HFF-Myc (cell line): ENCODE data around the gene LCNL1.

Experiments used
- DNase-seq: peaks from one replicate; pipeline ENCODE4 v3.0.0-alpha.2; 2011; ENCODE audit warnings: low read depth; ENCODE audit errors: extremely low read depth
- H3K4me3 ChIP-seq: replicated peaks from 2 replicates; pipeline ENCODE4 v1.5.1; 2011; ENCODE audit warnings: low read depth, mild to moderate bottlenecking, control low read depth, low read length
- TF ChIP-seq, protein P1 (sequence below): IDR thresholded peaks from 2 replicates; pipeline ENCODE4 v1.5.1; 2012; ENCODE audit warnings: mild to moderate bottlenecking, low read depth, low read length, control low read depth; ENCODE audit errors: missing control alignments

Gene LCNL1

DNA sequence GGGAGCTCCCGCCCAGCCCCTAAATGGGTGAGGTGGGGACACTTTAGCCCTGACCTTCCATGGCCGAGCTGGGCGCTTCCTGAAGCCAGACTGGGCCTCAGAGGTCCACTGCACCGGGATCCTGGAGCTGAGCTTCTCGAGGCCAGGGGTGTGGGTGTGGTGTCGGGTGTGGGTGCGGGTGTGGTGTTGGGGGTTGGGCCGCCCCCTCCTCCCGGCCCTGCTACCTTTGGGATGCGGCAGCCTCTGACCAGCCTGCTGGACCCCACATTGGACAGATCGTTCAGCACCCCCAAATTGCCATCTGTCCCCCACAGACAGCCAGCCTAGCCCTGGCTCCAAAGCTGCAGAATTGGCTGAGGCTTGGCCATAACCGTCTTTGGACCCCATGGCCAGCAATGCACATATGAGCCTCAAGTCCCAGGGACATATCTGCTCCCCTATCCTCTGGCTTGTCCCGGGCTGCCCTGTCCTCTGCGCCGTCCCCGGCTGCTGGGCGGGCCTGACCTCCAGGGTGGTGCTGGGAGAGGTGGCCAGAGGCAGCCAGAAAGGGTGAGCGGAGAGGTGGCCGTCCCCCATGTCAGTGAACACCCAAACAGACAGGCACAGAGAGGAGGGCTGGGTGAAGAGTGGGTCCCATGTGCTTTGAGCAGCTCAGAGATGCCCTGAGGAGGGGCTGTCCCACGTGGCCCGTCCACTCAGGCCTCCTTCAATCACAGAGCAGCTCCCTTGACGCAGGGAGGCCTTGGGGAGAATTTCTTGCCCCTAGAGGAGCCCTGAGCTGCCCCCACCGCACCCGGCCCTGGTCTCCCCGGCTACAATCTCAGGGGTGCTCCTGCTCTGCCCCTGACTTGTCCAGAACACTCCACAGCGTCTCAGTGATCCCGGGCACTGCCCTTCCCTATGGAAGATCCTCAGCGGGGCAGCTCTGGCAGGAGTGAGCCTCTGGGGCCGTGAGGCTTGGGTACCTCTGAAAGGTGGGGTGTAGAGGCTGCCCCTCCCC lies 8.9 kb upstream of the LCNL1 start:
- DNase-seq, result no peak
- no peak overlapping the region for H3K4me3 ChIP-seq
- TF ChIP-seq, protein P1, sequence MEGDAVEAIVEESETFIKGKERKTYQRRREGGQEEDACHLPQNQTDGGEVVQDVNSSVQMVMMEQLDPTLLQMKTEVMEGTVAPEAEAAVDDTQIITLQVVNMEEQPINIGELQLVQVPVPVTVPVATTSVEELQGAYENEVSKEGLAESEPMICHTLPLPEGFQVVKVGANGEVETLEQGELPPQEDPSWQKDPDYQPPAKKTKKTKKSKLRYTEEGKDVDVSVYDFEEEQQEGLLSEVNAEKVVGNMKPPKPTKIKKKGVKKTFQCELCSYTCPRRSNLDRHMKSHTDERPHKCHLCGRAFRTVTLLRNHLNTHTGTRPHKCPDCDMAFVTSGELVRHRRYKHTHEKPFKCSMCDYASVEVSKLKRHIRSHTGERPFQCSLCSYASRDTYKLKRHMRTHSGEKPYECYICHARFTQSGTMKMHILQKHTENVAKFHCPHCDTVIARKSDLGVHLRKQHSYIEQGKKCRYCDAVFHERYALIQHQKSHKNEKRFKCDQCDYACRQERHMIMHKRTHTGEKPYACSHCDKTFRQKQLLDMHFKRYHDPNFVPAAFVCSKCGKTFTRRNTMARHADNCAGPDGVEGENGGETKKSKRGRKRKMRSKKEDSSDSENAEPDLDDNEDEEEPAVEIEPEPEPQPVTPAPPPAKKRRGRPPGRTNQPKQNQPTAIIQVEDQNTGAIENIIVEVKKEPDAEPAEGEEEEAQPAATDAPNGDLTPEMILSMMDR, result no peak

DNA sequence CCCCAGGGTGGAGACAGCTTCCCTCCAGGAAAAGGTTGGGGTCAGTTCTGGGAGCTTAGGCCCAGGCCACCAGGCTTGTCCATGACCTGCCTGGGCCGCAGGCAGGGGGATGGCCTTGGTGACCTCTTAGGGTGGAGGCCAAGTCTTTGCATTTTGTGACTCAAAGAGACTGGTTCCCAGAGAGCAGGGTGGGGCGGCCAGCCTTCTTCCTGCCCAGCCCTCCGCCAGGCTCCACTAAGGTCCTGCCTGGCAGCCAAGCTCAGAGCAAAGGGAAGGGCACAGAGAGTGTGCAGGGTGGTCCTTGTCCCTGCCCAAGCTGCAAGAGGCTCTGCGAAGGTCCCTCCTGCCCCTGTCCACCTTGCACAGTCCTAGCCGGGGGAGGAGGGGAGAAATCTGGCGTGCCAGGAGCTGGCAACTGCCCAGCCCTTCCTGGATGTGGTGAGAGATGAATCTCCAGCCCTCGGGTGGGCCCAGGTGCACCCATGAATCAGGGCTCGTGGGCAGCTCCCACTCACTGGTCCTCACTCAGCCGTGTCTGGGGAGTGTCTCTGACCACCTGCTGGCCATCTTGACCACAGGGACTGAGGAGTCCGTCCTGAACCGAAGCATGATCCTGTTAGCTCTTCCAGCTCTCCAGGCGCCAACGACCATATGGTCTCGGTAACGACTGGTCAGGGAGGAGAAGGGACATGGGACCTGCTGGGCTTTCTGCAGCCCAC lies 7.8 kb upstream of the LCNL1 start:
- DNase-seq, result no peak
- no peak overlapping the region for H3K4me3 ChIP-seq
- TF ChIP-seq, protein P1, result no peak

DNA sequence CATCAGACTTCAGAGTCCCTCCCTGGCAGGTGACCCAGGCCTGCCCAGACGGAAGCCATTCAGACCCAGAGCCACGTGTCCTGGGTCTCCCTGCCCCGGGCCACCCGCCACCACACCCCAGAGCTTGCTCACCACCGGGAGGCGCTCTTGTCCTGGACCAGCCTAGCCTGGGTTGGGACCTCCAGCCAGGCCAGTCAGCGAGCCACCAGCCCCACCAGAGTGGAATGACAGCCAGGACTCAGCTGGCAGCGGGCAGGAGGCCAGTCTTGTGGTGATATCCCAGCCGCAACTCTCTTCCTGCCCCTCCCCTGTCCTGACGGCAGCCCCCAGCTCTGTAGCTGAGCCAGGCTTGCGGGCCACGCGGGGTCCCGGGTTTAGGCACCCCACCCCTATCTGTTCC lies 7.1 kb upstream of the LCNL1 start:
- DNase-seq, result no peak
- TF ChIP-seq, protein P1, result peak; percentile 12
- no peak overlapping the region for H3K4me3 ChIP-seq

DNA sequence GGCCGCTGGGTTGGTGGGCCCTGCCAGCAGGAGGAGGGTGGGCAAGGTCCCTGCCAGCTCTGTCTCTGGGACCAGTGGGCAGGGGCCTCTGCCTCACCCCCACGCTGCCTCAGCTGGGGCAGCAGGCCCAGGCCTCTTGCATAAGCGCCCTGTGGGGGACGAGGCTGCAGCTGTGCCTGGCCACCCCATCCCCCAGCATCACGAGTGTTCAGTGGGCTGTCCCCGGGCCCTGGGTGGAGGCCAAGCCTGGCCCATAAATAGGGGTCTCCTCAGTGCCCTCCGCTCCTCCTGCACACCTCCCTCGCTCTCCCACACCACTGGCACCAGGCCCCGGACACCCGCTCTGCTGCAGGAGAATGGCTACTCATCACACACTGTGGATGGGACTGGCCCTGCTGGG lies 5.6 kb upstream of the LCNL1 start, which contains the start of gene PTGDS:
Gene PTGDS (plus strand): TSS at position 282 of the 400 bp plus-strand sequence. CDS start 75 bp downstream, at position 357.
- TF ChIP-seq, protein P1, result no peak
- DNase-seq, result no peak
- peak within 1 kb of the TSS; percentile 29 for H3K4me3 ChIP-seq

DNA sequence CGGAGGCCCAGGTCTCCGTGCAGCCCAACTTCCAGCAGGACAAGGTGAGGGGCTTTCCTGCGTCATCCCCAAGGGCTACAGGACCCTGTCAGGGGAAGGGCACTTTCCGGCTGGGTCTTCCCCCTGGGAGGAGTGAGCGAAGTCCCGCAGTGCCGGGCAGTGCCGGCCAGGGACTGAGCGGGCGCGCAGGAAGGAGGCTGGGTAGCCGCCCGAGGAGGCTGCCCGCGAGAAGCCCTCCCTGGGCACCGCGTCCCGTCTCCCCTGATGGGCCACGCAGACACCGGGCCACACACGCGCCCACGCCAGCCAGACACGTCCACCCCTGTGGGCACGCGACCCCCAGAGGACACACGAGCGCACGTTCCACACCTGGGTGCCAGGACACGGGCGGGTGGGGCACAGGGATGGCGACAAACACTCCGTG lies 5.1 kb upstream of the LCNL1 start:
- TF ChIP-seq, protein P1, result no peak
- peak overlapping the region; percentile 29 for H3K4me3 ChIP-seq
- no peak for DNase-seq

DNA sequence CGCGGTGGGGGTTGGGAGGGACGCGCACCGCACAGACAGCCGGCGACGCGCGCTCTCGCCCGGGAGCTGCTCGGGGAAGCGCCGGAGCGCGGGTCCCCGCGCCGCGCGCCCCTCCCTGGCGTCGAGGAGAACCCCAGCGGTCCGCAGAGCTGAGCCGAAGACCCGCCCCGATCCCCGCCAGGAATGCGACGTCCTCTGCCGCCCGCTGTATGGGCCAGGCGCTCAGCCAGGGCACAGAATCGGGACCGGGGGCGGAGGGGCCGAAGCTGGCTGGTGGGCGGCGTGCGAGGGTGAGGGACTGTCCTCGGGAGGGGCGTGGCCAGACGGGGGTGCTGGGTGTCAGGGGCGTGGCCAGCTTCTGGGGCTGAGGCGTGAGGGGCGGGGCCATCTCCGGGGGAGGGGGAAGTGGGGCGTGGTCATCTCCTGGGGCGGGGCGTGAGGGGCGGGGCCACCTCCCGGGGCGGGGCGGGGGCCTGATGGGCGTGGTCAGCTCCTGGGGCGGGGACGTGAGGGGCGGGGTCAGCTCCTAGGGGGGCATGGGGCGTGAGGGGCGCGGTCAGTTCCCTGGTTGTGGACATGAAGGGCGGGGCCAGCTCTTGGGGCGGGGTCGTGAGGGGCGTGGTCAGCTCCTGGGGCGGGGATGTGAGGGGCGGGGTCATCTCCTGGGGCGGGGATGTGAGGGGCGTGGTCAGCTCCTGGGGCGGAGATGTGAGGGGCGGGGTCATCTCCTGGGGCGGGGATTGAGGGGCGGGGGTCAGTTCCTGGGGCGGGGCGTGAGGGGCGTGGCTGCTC lies 4.5 kb upstream of the LCNL1 start:
- H3K4me3 ChIP-seq, result peak overlapping the region; percentile 29
- DNase-seq, result no peak
- TF ChIP-seq, protein P1, result no peak
